ENCODE measurements around the gene CHURC1. TPM values are rescaled to one million over a fixed set of nuclear protein-coding genes. Genes with fewer than 3 reads are reported as not detected.
A peak's percentile ranks its signal among the peaks of the same experiment; 100 is the strongest.

The CHURC1 gene
- total and polyA plus RNA-seq, 2 of the 13 experiments (the other 11 are each of a cell fraction or from before 2014, with no cell fraction given), result 41.1 to 74.4 TPM

GRCh38 chr14:64944861-64945260 lies 30.6 kb downstream of the CHURC1 start (continued):
- TF ChIP-seq, protein P1, sequence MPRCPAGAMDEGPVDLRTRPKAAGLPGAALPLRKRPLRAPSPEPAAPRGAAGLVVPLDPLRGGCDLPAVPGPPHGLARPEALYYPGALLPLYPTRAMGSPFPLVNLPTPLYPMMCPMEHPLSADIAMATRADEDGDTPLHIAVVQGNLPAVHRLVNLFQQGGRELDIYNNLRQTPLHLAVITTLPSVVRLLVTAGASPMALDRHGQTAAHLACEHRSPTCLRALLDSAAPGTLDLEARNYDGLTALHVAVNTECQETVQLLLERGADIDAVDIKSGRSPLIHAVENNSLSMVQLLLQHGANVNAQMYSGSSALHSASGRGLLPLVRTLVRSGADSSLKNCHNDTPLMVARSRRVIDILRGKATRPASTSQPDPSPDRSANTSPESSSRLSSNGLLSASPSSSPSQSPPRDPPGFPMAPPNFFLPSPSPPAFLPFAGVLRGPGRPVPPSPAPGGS (CRISPR knock-in tag; IDR thresholded peaks at IDR 0.05), result no peak
- TF ChIP-seq HNF4A (CRISPR knock-in tag; IDR thresholded peaks at IDR 0.05) (peak; percentile 50), ZNF121 (CRISPR knock-in tag; IDR thresholded peaks at IDR 0.05) (peak; percentile 98), FUBP1 (CRISPR knock-in tag; IDR thresholded peaks at IDR 0.05; ENCODE audit: borderline replicate concordance) (no peak)

- H2AFZ ChIP-seq (ENCODE audit: low read length), result no peak overlapping the region
- TF ChIP-seq ADNP (CRISPR knock-in tag; IDR thresholded peaks at IDR 0.05) (no peak), ZNF563 (CRISPR knock-in tag; IDR thresholded peaks at IDR 0.05) (no peak), POLR2G (IDR thresholded peaks at IDR 0.05; ENCODE audit: low read depth, low read length) (no peak), NR1H2 (CRISPR knock-in tag; IDR thresholded peaks at IDR 0.05; ENCODE audit: borderline replicate concordance, low read depth) (no peak), ZNF678 (CRISPR knock-in tag; IDR thresholded peaks at IDR 0.05) (no peak), ZBTB2 (CRISPR knock-in tag; IDR thresholded peaks at IDR 0.05; ENCODE audit: low read depth) (no peak), HNF4G (IDR thresholded peaks at IDR 0.05; ENCODE audit: borderline replicate concordance, low read depth, low read length) (no peak), HNF4G (CRISPR knock-in tag; IDR thresholded peaks at IDR 0.05; ENCODE audit: borderline replicate concordance, low read depth) (no peak), ZNF264 (CRISPR knock-in tag; IDR thresholded peaks at IDR 0.05) (no peak), ZFAT (CRISPR knock-in tag; conservative IDR thresholded peaks at IDR 0.05) (no peak), ATF1 (CRISPR knock-in tag; IDR thresholded peaks at IDR 0.05) (no peak), NFATC3 (CRISPR knock-in tag; IDR thresholded peaks at IDR 0.05) (no peak)
- TF ChIP-seq, protein P2, sequence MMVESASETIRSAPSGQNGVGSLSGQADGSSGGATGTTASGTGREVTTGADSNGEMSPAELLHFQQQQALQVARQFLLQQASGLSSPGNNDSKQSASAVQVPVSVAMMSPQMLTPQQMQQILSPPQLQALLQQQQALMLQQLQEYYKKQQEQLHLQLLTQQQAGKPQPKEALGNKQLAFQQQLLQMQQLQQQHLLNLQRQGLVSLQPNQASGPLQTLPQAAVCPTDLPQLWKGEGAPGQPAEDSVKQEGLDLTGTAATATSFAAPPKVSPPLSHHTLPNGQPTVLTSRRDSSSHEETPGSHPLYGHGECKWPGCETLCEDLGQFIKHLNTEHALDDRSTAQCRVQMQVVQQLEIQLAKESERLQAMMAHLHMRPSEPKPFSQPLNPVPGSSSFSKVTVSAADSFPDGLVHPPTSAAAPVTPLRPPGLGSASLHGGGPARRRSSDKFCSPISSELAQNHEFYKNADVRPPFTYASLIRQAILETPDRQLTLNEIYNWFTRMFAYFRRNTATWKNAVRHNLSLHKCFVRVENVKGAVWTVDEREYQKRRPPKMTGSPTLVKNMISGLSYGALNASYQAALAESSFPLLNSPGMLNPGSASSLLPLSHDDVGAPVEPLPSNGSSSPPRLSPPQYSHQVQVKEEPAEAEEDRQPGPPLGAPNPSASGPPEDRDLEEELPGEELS (CRISPR knock-in tag; IDR thresholded peaks at IDR 0.05), result no peak
Measured at GRCh38 chr14:64945431-64946178, 31.4 kb downstream of the CHURC1 start.

More at GRCh38 chr14:64945431-64946178, 31.4 kb downstream of the CHURC1 start:
- no peak overlapping the region for H3K4me2 ChIP-seq (ENCODE audit: low read depth, low read length)
- H3K4me3 ChIP-seq (replicated peaks in 1 of 3; ENCODE audit: insufficient read depth in 1 of 3, low read depth in 2 of 3, low read length in 3 of 3), result no peak overlapping the region
- CTCF ChIA-PET (ENCODE audit: low intra/inter-chr PET ratio, low total read pairs), result no interaction called here
- 90% methylated on average over 12 of the region's 12 CpGs for WGBS (ENCODE audit: low lambda C conversion rate)
- H3K4me1 ChIP-seq (ENCODE audit: insufficient read depth, low read length), result peaks cover 88% of the 10 kb centered on the region
- no peak overlapping the region for H3K9ac ChIP-seq (ENCODE audit: insufficient read depth, low read depth, low read length)
- no peak overlapping the region for H3K27ac ChIP-seq (ENCODE audit: extremely low read length, insufficient read depth, low read length)
- H3K27me3 ChIP-seq (ENCODE audit: control insufficient read depth in 1 of 2, insufficient read depth in 2 of 2, low read length in 2 of 2), result no peaks in the 10 kb centered on the region; a peak in 1 of 5 replicates
- DNase-seq (ENCODE audit: low spot score) (no peak), FAIRE-seq (no peak), ATAC-seq (no peak)
- POLR2A ChIA-PET, result no interaction called here
- H4K20me1 ChIP-seq (ENCODE audit: insufficient read depth, low read length), result no peaks in the 10 kb centered on the region
- intact Hi-C loops (cut with micrococcal nuclease; ENCODE audit: unreplicated experiment) (no loop called here), in situ Hi-C loops (cut with HindIII; ENCODE audit: extremely low pct_ligation_motif_present, low pct_unique_long_range_greater_than_20kb) (no loop called here)
- H3K79me2 ChIP-seq (ENCODE audit: insufficient read depth, low read length), result peaks cover 21% of the 10 kb centered on the region
- BruUV-seq (replicated peaks), result no TSS peak
- H3K36me3 ChIP-seq (replicated peaks in 1 of 2; ENCODE audit: control insufficient read depth in 1 of 2, insufficient read depth in 2 of 2, low read length in 2 of 2), result peaks cover under 1 to 1% of the 10 kb centered on the region in 2 experiments; a peak in 1 of 5 replicates
- no peaks in the 10 kb centered on the region for H3K9me3 ChIP-seq (ENCODE audit: low read length)
